C4-2B (cell line): ENCODE data around the gene NAPB.

Experiments
- H3K27ac ChIP-seq: fragments of 450-650 bp; 2 replicates; pipeline ENCODE4 v1.5.1; 2017
- CTCF ChIP-seq: fragments of 450-650 bp; conservative IDR thresholded peaks from 2 replicates; pipeline ENCODE4 v1.5.1; 2017; ENCODE audit warnings: mild to moderate bottlenecking
- ZFX ChIP-seq: fragments of 450-650 bp; IDR thresholded peaks from 2 replicates; pipeline ENCODE4 v1.6.1; 2017

NAPB gene

GRCh38 chr20:23419657-23419994, 1.7 kb downstream of the NAPB start:
- no peak for TF ChIP-seq ZFX
- no peak overlapping the region for H3K27ac ChIP-seq

GRCh38 chr20:23417861-23418260, 3.4 kb downstream of the NAPB start:
- no peak overlapping the region for H3K27ac ChIP-seq
- TF ChIP-seq CTCF (no peak), ZFX (no peak)

GRCh38 chr20:23415959-23416583, 5.2 kb downstream of the NAPB start:
- no peak overlapping the region for H3K27ac ChIP-seq
- TF ChIP-seq ZFX (no peak), CTCF (no peak)

GRCh38 chr20:23415555-23415954, 5.7 kb downstream of the NAPB start:
- TF ChIP-seq CTCF, result no peak
- no peak for TF ChIP-seq ZFX
- H3K27ac ChIP-seq, result no peak overlapping the region

- no peak overlapping the region for H3K27ac ChIP-seq
- TF ChIP-seq CTCF, result no peak
- TF ChIP-seq ZFX, result no peak
These were observed 6.6 kb downstream of the NAPB start for GRCh38 chr20:23414526-23415188.

GRCh38 chr20:23413862-23414422, 7.3 kb downstream of the NAPB start:
- TF ChIP-seq ZFX (no peak), CTCF (no peak)
- H3K27ac ChIP-seq, result no peak overlapping the region

- TF ChIP-seq CTCF (no peak), ZFX (no peak)
- no peak overlapping the region for H3K27ac ChIP-seq
These were observed 9.3 kb downstream of the NAPB start for GRCh38 chr20:23412026-23412425.
